Measurements from ENCODE around the gene OR8B8.
"Not testable (repeated sequence)": the region's sequence is repeated elsewhere in the genome, so short reads cannot be mapped to it uniquely, and the experiment has no call there.

The OR8B8 gene

DNA sequence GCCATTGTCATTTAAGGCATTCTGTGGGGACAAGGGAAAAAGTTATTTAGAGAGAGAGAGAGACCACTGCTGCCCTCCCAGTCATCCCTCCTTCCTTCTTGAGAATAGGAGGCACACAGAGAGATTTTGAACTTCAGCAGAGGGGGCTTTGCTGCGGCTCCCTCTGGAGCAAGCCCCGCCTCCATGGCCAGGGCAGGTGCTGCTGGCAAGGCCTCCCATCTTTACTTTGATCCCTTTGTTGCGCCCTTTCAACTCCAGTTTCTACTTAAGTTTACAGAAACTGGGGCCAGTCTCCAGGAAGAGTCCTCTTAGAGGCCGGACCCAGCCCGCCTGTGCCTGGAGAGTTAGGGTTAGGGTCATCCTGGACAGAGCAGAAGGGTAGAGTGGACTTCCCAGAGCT, 4.4 kb downstream of the OR8B8 start:
- no peak for DNase-seq

- DNase-seq, result no peak
These were observed 4.9 kb downstream of the OR8B8 start for GRCh38 chr11:124440608-124441007.

GRCh38 chr11:124434699-124435098, 10.8 kb downstream of the OR8B8 start:
- DNase-seq, result no peak

- DNase-seq, result no peak
These were observed 15.9 kb downstream of the OR8B8 start for GRCh38 chr11:124429599-124429998.

GRCh38 chr11:124424384-124424921, 21.0 kb downstream of the OR8B8 start, which contains the start of gene OR8B4:
OR8B4 (minus strand) TSS chr11:124424871; CDS start chr11:124424871, 0 bp downstream.
- no peak for DNase-seq

DNA sequence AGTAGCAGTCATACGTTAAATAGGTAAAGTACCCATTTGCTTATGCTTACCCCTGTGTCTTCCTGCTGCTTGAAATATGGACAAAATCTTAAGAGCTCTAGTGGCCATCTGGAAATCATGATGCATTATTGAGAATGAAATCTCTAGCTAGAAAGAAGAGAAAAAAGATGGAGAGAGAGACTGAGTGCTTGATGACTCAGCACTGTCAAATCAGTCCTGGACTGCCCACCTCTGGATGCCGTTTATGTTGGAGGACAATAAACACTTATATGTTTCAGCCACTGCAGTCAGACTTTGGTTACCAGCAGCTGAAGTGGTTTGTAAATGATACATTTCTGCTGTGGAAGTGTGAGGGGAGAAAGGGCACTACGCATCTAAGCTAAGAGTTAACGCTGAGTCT, 24.5 kb downstream of the OR8B8 start:
- no peak for DNase-seq

DNA sequence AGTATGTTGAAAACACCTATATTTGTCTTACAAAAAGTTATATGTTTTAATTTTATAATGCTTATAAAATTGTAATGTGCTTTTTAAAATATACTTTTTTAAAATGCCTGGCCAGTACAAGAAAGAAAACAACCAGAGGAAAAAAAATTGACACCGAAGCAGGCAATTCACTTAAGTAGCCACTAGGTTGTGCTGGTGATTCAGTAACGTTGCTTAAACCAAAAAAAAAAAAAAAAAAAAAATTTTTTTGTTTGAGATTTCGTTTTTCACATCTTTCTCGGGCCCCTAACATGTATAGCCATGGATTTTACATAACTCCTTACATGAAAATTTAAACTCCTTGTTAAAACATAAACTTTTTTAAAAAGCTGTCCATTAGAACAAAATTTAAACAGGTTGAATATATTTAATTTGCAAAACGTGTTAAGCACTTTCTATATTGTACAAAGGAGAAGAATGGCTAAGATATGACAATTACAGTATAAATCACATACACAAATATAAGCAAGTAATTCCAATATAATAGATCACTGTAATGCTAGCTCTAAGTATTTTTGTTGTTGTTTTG, 30.1 kb downstream of the OR8B8 start:
- DNase-seq, result no peak

GRCh38 chr11:124409906-124410305, 35.6 kb downstream of the OR8B8 start:
- no peak for DNase-seq

DNA sequence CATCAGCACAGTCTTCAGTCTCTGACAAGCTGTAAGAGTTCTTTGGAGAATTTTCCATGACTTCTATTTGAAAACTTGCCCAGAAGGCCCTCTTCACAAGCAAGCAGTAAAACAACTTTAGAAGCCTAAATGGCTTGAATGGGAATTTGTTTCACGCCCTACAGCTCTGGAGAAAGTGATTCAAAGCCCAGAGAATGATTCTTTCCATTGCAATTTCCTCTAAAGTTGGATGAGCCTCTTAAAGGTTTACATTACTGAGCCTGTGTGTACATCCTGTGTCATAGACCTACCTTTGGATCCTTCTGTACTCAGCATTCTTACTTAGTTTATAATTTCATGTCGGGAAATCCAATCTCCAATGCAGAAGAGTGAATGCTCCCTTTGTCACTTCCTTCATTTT, 39.9 kb downstream of the OR8B8 start:
- no peak for DNase-seq

DNA sequence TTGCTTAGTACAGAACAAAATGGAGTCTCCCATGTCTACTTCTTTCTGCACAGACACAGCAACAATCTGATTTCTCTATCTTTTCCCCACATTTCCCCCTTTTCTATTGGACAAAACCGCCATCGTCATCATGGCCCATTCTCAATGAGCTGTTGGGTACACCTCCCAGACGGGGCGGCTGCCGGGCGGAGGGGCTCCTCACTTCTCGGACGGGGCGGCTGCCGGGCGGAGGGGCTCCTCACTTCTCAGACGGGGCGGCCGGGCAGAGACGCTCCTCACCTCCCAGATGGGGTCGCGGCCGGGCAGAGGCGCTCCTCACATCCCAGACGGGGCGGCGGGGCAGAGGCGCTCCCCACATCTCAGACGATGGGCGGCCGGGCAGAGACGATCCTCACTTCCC, 42.3 kb downstream of the OR8B8 start:
- DNase-seq, result not testable (repeated sequence)

GRCh38 chr11:124402326-124402922, 43.1 kb downstream of the OR8B8 start:
- DNase-seq, result peak; percentile 71

DNA sequence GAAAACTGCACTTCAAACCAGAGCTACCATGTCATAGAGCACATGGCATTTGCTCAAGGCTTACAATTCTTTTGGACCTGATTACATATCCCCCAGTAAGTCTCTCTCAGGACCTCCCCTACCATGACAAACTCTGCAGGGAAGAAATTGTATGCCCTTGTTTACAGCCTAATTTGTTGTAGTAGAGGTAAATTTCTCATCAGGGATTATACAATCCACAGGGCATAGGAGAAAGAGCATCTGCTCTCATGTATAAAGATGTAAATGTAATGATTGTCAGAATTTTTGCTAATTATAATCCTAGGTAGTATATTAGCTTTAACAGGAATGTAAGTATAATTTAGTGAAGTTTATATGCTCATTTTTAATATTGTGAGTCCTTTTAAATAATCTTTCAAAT, 46.6 kb downstream of the OR8B8 start, which contains the start of gene OR8B3:
TSS of gene OR8B3 (minus strand) at position 101 of the 400 bp plus-strand sequence. CDS start 1,673 bp downstream, outside the sequence.
- no peak for DNase-seq

GRCh38 chr11:124396847-124397246, 48.6 kb downstream of the OR8B8 start:
- DNase-seq, result not testable (repeated sequence)

DNA sequence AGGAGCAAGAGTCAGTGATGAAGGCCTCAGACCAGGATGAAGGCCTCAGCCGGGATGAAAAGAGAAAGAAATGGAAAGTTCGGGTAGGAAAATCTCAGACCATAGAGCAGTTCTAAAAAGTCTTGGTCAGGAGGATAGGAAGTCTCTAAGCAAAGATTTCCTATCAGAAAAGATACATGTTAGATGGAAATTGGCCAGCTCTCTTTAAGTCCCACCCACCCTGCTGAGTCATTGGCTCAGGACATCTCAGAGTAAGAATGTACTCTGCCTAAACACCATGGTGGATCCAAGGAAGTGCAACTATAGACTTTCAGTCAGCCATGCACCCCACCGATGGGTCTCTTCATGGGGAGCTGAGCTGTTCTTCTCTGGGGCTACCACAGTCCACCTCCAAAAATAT, 51.1 kb downstream of the OR8B8 start:
- DNase-seq, result no peak
